ENCODE measurements around the gene AKAP8L. TPM values are rescaled to one million over a fixed set of nuclear protein-coding genes. Genes with fewer than 3 reads are reported as not detected.
A peak's percentile ranks its signal among the peaks of the same experiment; 100 is the strongest.
"Not testable (repeated sequence)": the region's sequence is repeated elsewhere in the genome, so short reads cannot be mapped to it uniquely, and the experiment has no call there.

AKAP8L gene
- total RNA-seq, 1 experiment from 2014 or later: 123 TPM

DNA sequence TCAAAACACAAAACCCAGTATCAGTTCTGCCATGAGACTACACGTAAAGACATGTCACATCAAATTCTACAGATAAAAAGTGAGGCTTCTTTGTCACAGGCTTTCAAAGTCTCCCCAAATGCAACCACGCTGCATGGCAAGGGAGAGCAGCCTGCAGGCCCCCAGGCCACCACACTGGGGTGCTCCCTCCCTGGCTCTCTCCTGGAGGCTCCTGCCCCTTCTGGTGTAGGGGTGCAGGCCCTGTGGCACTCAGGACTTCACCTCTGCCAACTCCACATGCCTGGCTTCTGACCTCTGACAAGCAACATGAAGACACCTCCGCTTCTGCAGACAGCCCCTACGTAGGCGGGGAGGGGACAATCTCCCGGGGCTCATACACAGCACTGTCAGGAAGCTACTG, 53.5 kb downstream of the AKAP8L start:
- no peak overlapping the region for H3K9ac ChIP-seq (ENCODE audit: extremely low read depth, insufficient read length, low read length)
- H3K36me3 Mint-ChIP-seq (ENCODE audit: insufficient read depth in 1 of 3, low read depth in 3 of 3): peaks cover 70 to 92% (median 87%) of the 10 kb centered on the region in 3 experiments
- H3K9me3 ChIP-seq (ENCODE audit: control insufficient read depth, low read depth, low read length): no peaks in the 10 kb centered on the region
- H2BK120ac ChIP-seq (ENCODE audit: low read depth, low read length, poor library complexity, severe bottlenecking): no peak overlapping the region
- no peaks in the 10 kb centered on the region for H3K23me2 ChIP-seq (ENCODE audit: insufficient read length, low read depth, low read length, poor library complexity, severe bottlenecking)
- no peak overlapping the region for H3K23ac ChIP-seq (ENCODE audit: insufficient read length, low read depth, low read length)
- H2BK15ac ChIP-seq (ENCODE audit: low read depth, low read length): no peak overlapping the region
- H4K8ac ChIP-seq (replicated peaks; ENCODE audit: insufficient read length, low read depth, low read length): no peak overlapping the region
- H3K4me3 Mint-ChIP-seq: no peak overlapping the region; a peak in 1 of 5 replicates
- no peak for DNase-seq
- H3K9me3 Mint-ChIP-seq: peaks cover 4 to 14% of the 10 kb centered on the region in 2 experiments
- no peak overlapping the region for H4K91ac ChIP-seq (ENCODE audit: insufficient read length, low read depth, low read length)
- no peak overlapping the region for H3K56ac ChIP-seq (ENCODE audit: insufficient read length, low read depth, low read length)
- H3K4me1 Mint-ChIP-seq: no peaks in the 10 kb centered on the region
- no peak overlapping the region for H4K5ac ChIP-seq (ENCODE audit: insufficient read length, low read depth, low read length)
- no peak overlapping the region for H2BK5ac ChIP-seq (ENCODE audit: insufficient read length, low read length)
- TF ChIP-seq, protein P1, sequence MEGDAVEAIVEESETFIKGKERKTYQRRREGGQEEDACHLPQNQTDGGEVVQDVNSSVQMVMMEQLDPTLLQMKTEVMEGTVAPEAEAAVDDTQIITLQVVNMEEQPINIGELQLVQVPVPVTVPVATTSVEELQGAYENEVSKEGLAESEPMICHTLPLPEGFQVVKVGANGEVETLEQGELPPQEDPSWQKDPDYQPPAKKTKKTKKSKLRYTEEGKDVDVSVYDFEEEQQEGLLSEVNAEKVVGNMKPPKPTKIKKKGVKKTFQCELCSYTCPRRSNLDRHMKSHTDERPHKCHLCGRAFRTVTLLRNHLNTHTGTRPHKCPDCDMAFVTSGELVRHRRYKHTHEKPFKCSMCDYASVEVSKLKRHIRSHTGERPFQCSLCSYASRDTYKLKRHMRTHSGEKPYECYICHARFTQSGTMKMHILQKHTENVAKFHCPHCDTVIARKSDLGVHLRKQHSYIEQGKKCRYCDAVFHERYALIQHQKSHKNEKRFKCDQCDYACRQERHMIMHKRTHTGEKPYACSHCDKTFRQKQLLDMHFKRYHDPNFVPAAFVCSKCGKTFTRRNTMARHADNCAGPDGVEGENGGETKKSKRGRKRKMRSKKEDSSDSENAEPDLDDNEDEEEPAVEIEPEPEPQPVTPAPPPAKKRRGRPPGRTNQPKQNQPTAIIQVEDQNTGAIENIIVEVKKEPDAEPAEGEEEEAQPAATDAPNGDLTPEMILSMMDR (conservative IDR thresholded peaks at IDR 0.05): no peak
- H3K4ac ChIP-seq (ENCODE audit: low read depth, low read length): no peak overlapping the region
- no peak overlapping the region for H2BK20ac ChIP-seq (ENCODE audit: low read depth, low read length, poor library complexity, severe bottlenecking)
- H2AK5ac ChIP-seq (ENCODE audit: insufficient read length, low read length): no peak overlapping the region
- peaks cover 2% of the 10 kb centered on the region; the same call in 1 of the 2 replicates for H3K27me3 Mint-ChIP-seq (ENCODE audit: low read depth)
- no peak overlapping the region for H2AFZ ChIP-seq (ENCODE audit: low read length)
- no peaks in the 10 kb centered on the region for H3K4me1 ChIP-seq (ENCODE audit: insufficient read depth, low read length)
- no peaks in the 10 kb centered on the region for H3K79me1 ChIP-seq (ENCODE audit: insufficient read depth, low read depth, low read length, poor library complexity, severe bottlenecking)
- H3K4me2 ChIP-seq (ENCODE audit: insufficient read depth, insufficient read length, low read length): no peak overlapping the region
- WGBS (ENCODE audit: extremely low coverage, insufficient read length, low lambda C conversion rate): no CpG with 5 or more reads among the region's 6 CpGs
- H3K27ac ChIP-seq (ENCODE audit: insufficient read length, low read depth, low read length): no peak overlapping the region
- no peaks in the 10 kb centered on the region for H3K79me2 ChIP-seq (ENCODE audit: insufficient read depth, low read length)
- H3K18ac ChIP-seq (ENCODE audit: insufficient read length, low read depth, low read length): no peak overlapping the region
- no peak overlapping the region for H3T11ph ChIP-seq (ENCODE audit: low read length)
- H4K20me1 ChIP-seq (ENCODE audit: control insufficient read depth, insufficient read depth, insufficient read length): no peaks in the 10 kb centered on the region
- H3K27ac Mint-ChIP-seq: peak overlapping the region in 1 of 3 experiments; percentile 18; a peak in 1 of 7 replicates
- no peak overlapping the region for H2BK12ac ChIP-seq (ENCODE audit: insufficient read length, low read depth, low read length)
- no peaks in the 10 kb centered on the region; the same call in 1 of the 2 replicates for H3K27me3 ChIP-seq (ENCODE audit: insufficient read depth, low read length)
- H3K14ac ChIP-seq (ENCODE audit: insufficient read depth, low read length): no peak overlapping the region

DNA sequence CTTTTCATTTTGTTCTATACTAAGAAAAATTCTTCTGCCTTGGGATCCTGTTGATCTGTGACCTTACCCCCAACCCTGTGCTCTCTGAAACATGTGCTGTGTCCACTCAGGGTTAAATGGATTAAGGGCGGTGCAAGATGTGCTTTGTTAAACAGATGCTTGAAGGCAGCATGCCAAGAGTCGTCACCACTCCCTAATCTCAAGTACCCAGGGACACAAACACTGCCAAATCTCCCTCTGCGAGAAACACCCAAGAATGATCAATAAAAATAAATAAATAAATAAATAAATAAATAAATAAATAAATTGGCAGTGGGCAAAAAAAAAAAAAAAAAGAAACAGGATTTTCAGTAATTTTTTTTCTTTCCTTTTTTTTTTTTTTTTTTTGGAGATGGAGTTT, 55.0 kb downstream of the AKAP8L start:
- H3K27ac ChIP-seq (ENCODE audit: insufficient read length, low read depth, low read length); H2BK12ac ChIP-seq (ENCODE audit: insufficient read length, low read depth, low read length); H2AK5ac ChIP-seq (ENCODE audit: insufficient read length, low read length); H3K27ac Mint-ChIP-seq; H3K56ac ChIP-seq (ENCODE audit: insufficient read length, low read depth, low read length); H3K27me3 ChIP-seq (ENCODE audit: insufficient read depth, low read length); H4K5ac ChIP-seq (ENCODE audit: insufficient read length, low read depth, low read length); H3K4me1 ChIP-seq (ENCODE audit: insufficient read depth, low read length); H3K23me2 ChIP-seq (ENCODE audit: insufficient read length, low read depth, low read length, poor library complexity, severe bottlenecking); H4K91ac ChIP-seq (ENCODE audit: insufficient read length, low read depth, low read length); H3K4me1 Mint-ChIP-seq; H3K9ac ChIP-seq (ENCODE audit: extremely low read depth, insufficient read length, low read length); H2BK120ac ChIP-seq (ENCODE audit: low read depth, low read length, poor library complexity, severe bottlenecking); H3K4ac ChIP-seq (ENCODE audit: low read depth, low read length); H3K9me3 ChIP-seq (ENCODE audit: control insufficient read depth, low read depth, low read length); DNase-seq; H3K27me3 Mint-ChIP-seq (ENCODE audit: low read depth); H3K4me3 Mint-ChIP-seq; H3K23ac ChIP-seq (ENCODE audit: insufficient read length, low read depth, low read length); H2BK20ac ChIP-seq (ENCODE audit: low read depth, low read length, poor library complexity, severe bottlenecking); H3K4me2 ChIP-seq (ENCODE audit: insufficient read depth, insufficient read length, low read length); H2BK15ac ChIP-seq (ENCODE audit: low read depth, low read length); H3T11ph ChIP-seq (ENCODE audit: low read length); H3K14ac ChIP-seq (ENCODE audit: insufficient read depth, low read length); H2AFZ ChIP-seq (ENCODE audit: low read length); H4K20me1 ChIP-seq (ENCODE audit: control insufficient read depth, insufficient read depth, insufficient read length); H3K79me1 ChIP-seq (ENCODE audit: insufficient read depth, low read depth, low read length, poor library complexity, severe bottlenecking); H3K79me2 ChIP-seq (ENCODE audit: insufficient read depth, low read length); H2BK5ac ChIP-seq (ENCODE audit: insufficient read length, low read length); H4K8ac ChIP-seq (replicated peaks; ENCODE audit: insufficient read length, low read depth, low read length); H3K18ac ChIP-seq (ENCODE audit: insufficient read length, low read depth, low read length): not testable (repeated sequence)
- no CpG with 5 or more reads among the region's 3 CpGs for WGBS (ENCODE audit: extremely low coverage, insufficient read length, low lambda C conversion rate)
- Mint-ChIP-seq H3K36me3 (ENCODE audit: insufficient read depth in 1 of 3, low read depth in 3 of 3) (peaks cover 67 to 89% (median 87%) of the 10 kb centered on the region in 3 experiments), H3K9me3 (peaks cover 4 to 14% of the 10 kb centered on the region in 2 experiments)
